Fibroblast of lung (primary cell): ENCODE data around the gene MUSTN1. TPM values are rescaled to one million over a fixed set of nuclear protein-coding genes. Genes with fewer than 3 reads are reported as not detected.

Experiments used
- DNase-seq, 2 donors: peaks; one replicate each; pipeline versions ENCODE4 v3.0.0 to v3.0.0-alpha.2; 2010; ENCODE audit warnings: low read depth in 2 of 2
- H2AFZ ChIP-seq: 2 replicates; pipeline ENCODE4 v1.5.1; 2012; ENCODE audit warnings: low read length, control low read depth, inconsistent platforms
- H3K27ac ChIP-seq: 2 replicates; pipeline ENCODE4 v1.5.1; 2011; ENCODE audit warnings: low read length, control low read depth; ENCODE audit not compliant: insufficient read depth
- H3K27me3 ChIP-seq: 2 replicates; pipeline ENCODE4 v1.5.1; 2011; ENCODE audit warnings: mild to moderate bottlenecking, low read length; ENCODE audit not compliant: control insufficient read depth, insufficient read depth
- H3K36me3 ChIP-seq: 2 replicates; pipeline ENCODE4 v1.5.1; 2011; ENCODE audit warnings: low read length; ENCODE audit not compliant: control insufficient read depth, insufficient read depth
- H3K4me1 ChIP-seq: 2 replicates; pipeline ENCODE4 v1.5.1; 2011; ENCODE audit warnings: low read length; ENCODE audit not compliant: control insufficient read depth, insufficient read depth; ENCODE audit errors: extremely low read depth
- H3K4me2 ChIP-seq: 2 replicates; pipeline ENCODE4 v1.5.1; 2011; ENCODE audit warnings: low read length, control low read depth; ENCODE audit not compliant: insufficient read depth; ENCODE audit errors: extremely low read depth
- H3K4me3 ChIP-seq, 4 experiments: fragments of 200-600 bp in 1 of 4; sonication (generic) in 1 of 4; replicated peaks in 1 of 4; 2 replicates each; pipeline ENCODE4 v1.5.1; 2011 to 2016; ENCODE audit warnings: low read length in 4 of 4, low read depth in 3 of 4, mild to moderate bottlenecking in 3 of 4, control low read depth in 2 of 4, inconsistent platforms in 1 of 4, mixed read lengths in 1 of 4; ENCODE audit not compliant: insufficient read depth in 1 of 4; ENCODE audit errors: control extremely low read depth in 1 of 4
- H3K79me2 ChIP-seq: 2 replicates; pipeline ENCODE4 v1.5.1; 2012; ENCODE audit warnings: mild to moderate bottlenecking, low read length, inconsistent platforms; ENCODE audit not compliant: control insufficient read depth, insufficient read depth
- H3K9ac ChIP-seq: 2 replicates; pipeline ENCODE4 v1.5.1; 2011; ENCODE audit warnings: mild to moderate bottlenecking, low read length, control low read depth; ENCODE audit not compliant: insufficient read depth
- H3K9me3 ChIP-seq: 2 replicates; pipeline ENCODE4 v1.5.1; 2012; ENCODE audit warnings: low read depth, low read length; ENCODE audit not compliant: control insufficient read depth, insufficient read depth
- H4K20me1 ChIP-seq: 2 replicates; pipeline ENCODE4 v1.5.1; 2011; ENCODE audit warnings: low read length; ENCODE audit not compliant: control insufficient read depth, insufficient read depth; ENCODE audit errors: extremely low read depth
- EZH2 ChIP-seq: IDR thresholded peaks from 2 replicates; pipeline ENCODE4 v1.5.1; 2012; ENCODE audit warnings: low read length, control low read depth, mild to moderate bottlenecking; ENCODE audit errors: missing control alignments
- polyA plus RNA-seq, 2 donors: library from polyadenylated mRNA; depleted of rRNA in 1 of 2; stranded (reverse) in 1 of 2; unstranded in 1 of 2; fragments of >200 nt; gene quantifications; 2 replicates each; pipeline ENCODE4 v1.2.1, GENCODE V29; 2011 to 2012; ENCODE audit warnings: missing spikeins in 1 of 2
- total RNA-seq: library from RNA; depleted of rRNA; stranded (reverse); fragments of >200 nt; gene quantifications from 2 replicates; pipeline ENCODE4 v1.2.1, GENCODE V29; 2014
- TF ChIP-seq, protein P1 (sequence below), 2 donors: IDR thresholded peaks in 1 of 2; conservative IDR thresholded peaks in 1 of 2; 1 replicate in 1 of 2; 2 replicates in 1 of 2; pipeline ENCODE4 v1.5.1; 2011 to 2012; ENCODE audit warnings: low read length in 2 of 2, control low read depth in 1 of 2, inconsistent platforms in 1 of 2, low read depth in 1 of 2, mild to moderate bottlenecking in 1 of 2

Gene MUSTN1
- total and polyA plus RNA-seq, 2 donors (not counting 1 experiment from before 2014, with no cell fraction given): 3.2 TPM; not detected in 1

DNA sequence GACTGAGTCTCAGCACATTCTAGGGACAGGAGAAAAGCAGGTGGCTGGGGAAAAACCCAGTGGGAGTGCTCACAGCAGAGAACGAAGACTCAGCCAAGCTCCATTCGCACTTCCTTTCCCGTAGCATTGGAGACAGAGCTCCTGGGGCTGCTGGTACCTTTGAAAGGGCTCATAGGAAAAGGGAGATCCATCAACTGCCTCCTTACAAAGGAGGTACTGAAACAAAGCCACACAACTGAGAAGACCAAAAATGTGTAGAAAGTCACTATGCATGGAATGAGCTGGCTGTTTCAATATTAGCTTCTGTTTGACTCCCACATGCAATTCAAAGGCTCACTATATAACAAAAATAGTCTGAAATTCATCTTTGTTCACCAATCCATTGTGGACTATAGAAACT is 45.7 kb upstream of the MUSTN1 start:
- Histone ChIP-seq H3K4me1 (no peaks in the 10 kb centered on the region), H3K27ac (no peak overlapping the region), H3K4me2 (no peak overlapping the region), H3K79me2 (no peaks in the 10 kb centered on the region), H3K4me3 (no peak overlapping the region), H3K9ac (no peak overlapping the region), H4K20me1 (no peaks in the 10 kb centered on the region), H2AFZ (no peak overlapping the region), H3K9me3 (no peaks in the 10 kb centered on the region), H3K27me3 (no peaks in the 10 kb centered on the region), H3K36me3 (peaks cover 3% of the 10 kb centered on the region)
- TF ChIP-seq, protein P1, sequence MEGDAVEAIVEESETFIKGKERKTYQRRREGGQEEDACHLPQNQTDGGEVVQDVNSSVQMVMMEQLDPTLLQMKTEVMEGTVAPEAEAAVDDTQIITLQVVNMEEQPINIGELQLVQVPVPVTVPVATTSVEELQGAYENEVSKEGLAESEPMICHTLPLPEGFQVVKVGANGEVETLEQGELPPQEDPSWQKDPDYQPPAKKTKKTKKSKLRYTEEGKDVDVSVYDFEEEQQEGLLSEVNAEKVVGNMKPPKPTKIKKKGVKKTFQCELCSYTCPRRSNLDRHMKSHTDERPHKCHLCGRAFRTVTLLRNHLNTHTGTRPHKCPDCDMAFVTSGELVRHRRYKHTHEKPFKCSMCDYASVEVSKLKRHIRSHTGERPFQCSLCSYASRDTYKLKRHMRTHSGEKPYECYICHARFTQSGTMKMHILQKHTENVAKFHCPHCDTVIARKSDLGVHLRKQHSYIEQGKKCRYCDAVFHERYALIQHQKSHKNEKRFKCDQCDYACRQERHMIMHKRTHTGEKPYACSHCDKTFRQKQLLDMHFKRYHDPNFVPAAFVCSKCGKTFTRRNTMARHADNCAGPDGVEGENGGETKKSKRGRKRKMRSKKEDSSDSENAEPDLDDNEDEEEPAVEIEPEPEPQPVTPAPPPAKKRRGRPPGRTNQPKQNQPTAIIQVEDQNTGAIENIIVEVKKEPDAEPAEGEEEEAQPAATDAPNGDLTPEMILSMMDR (conservative IDR thresholded peaks at IDR 0.05 in 1 of 2, IDR thresholded peaks at IDR 0.05 in 1 of 2; ENCODE audit: low read depth in 1 of 2, low read length in 2 of 2): no peak
- TF ChIP-seq EZH2: no peak
- DNase-seq: no peak

DNA sequence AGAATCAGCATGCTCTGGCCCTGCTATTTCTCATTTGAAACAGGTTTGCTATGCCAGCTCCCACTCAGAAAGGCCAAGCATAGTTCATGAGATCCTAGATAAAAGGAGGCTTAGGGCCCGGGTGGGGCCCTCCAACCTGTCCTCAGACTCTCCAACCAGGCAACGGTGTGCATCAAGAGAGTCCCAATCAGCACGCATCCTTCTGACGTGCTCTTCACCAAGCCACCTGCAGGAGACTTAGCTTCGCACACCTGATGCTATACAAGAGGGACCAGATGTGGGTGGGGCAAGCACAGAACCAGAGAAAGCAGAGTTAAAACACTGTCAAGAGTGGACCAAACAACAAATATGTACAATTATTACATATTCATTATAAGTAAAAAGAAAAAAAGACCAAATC is 45.2 kb upstream of the MUSTN1 start:
- H3K9me3 ChIP-seq: no peaks in the 10 kb centered on the region
- H3K4me3 ChIP-seq: no peak overlapping the region
- H4K20me1 ChIP-seq: no peaks in the 10 kb centered on the region
- no peaks in the 10 kb centered on the region for H3K79me2 ChIP-seq
- no peaks in the 10 kb centered on the region for H3K4me1 ChIP-seq
- no peak for DNase-seq
- TF ChIP-seq EZH2: no peak
- TF ChIP-seq, protein P1 (conservative IDR thresholded peaks at IDR 0.05 in 1 of 2, IDR thresholded peaks at IDR 0.05 in 1 of 2; ENCODE audit: low read depth in 1 of 2, low read length in 2 of 2): no peak
- H3K4me2 ChIP-seq: no peak overlapping the region
- H3K9ac ChIP-seq: no peak overlapping the region
- peaks cover 3% of the 10 kb centered on the region for H3K36me3 ChIP-seq
- no peak overlapping the region for H3K27ac ChIP-seq
- H3K27me3 ChIP-seq: no peaks in the 10 kb centered on the region
- H2AFZ ChIP-seq: no peak overlapping the region

DNA sequence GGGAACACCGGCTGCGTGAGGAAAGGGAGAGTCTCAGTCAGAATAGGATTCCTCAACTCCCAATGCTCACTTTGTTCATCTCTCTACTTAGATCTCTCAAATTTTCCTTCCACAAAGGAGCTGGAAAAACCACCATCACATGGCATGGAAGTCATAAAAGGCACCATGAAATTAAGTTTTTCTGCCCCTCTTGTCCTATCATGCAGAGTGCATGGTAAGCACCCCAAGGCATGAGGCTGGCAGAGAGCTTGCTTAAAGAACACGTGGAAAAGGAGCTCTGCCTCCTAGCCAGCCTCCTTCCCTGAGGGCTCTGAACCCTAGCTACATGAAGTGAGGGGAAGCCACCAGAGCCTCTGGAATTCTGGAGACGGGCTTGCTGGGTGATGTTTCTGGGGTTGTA is 44.8 kb upstream of the MUSTN1 start:
- Histone ChIP-seq H3K9me3 (no peaks in the 10 kb centered on the region), H3K27ac (no peak overlapping the region), H3K9ac (no peak overlapping the region), H3K36me3 (peaks cover 3% of the 10 kb centered on the region), H3K4me2 (no peak overlapping the region), H3K27me3 (no peaks in the 10 kb centered on the region), H3K79me2 (no peaks in the 10 kb centered on the region), H3K4me3 (no peak overlapping the region), H2AFZ (no peak overlapping the region), H3K4me1 (no peaks in the 10 kb centered on the region), H4K20me1 (no peaks in the 10 kb centered on the region)
- no peak for DNase-seq
- TF ChIP-seq, protein P1 (conservative IDR thresholded peaks at IDR 0.05 in 1 of 2, IDR thresholded peaks at IDR 0.05 in 1 of 2; ENCODE audit: low read depth in 1 of 2, low read length in 2 of 2): no peak
- TF ChIP-seq EZH2: no peak
